Activated CD4-positive, alpha-beta T cell treated with anti-CD3 and anti-CD28 coated beads for 36 hours (primary cell): ENCODE measurements around the gene SNAI3. TPM values are rescaled to one million over a fixed set of nuclear protein-coding genes. Genes with fewer than 3 reads are reported as not detected.

Source experiments
- microRNA-seq: library from miRNA; unstranded; fragments of <30 nt; microRNA quantifications from one replicate; pipeline ENCODE4 v1.2.0, GENCODE V29; 2021; ENCODE audit warnings: borderline replicate concordance
- total RNA-seq, 2 experiments: library from RNA; stranded (reverse); gene quantifications; one replicate each; pipeline ENCODE4 v1.2.3, GENCODE V29; 2021

Gene SNAI3
- total RNA-seq, 2 experiments from 2014 or later = 3.6 to 4.1 TPM

Small RNAs within 50 kb of the gene (microRNA-seq; reads per million reads assigned to microRNA genes)
- not detected for gene MIR4722

Other genes with a start within 250 kb of the SNAI3 start
- gene ZFPM1, start 233.2 kb downstream of the SNAI3 start, total RNA-seq = 10 to 100 TPM in 1 of 2 experiments, 1 to 10 TPM in 1; 9.9 to 12.6 TPM
- gene ZC3H18, start 116.1 kb downstream of the SNAI3 start, total RNA-seq = 10 to 100 TPM; 70.0 to 76.4 TPM
- under 1 TPM in 1 of 2 experiments, not detected in 1; 0.18 TPM for gene IL17C, start 47.9 kb downstream of the SNAI3 start, total RNA-seq
- 100 to 1,000 TPM; 155 to 200 TPM for gene CYBA, start 35.5 kb downstream of the SNAI3 start, total RNA-seq
- gene MVD, start 23.4 kb downstream of the SNAI3 start, total RNA-seq = 10 to 100 TPM; 62.8 to 81.1 TPM
- 10 to 100 TPM; 44.0 to 49.7 TPM for gene RNF166, start 19.9 kb upstream of the SNAI3 start, total RNA-seq
- 10 to 100 TPM; 29.6 to 36.2 TPM for gene CTU2, start 20.0 kb upstream of the SNAI3 start, total RNA-seq
- gene PIEZO1, start 98.7 kb upstream of the SNAI3 start, total RNA-seq = 100 to 1,000 TPM; 105 to 126 TPM
- gene CDT1, start 117.3 kb upstream of the SNAI3 start, total RNA-seq = 100 to 1,000 TPM; 136 to 182 TPM
- gene APRT, start 125.4 kb upstream of the SNAI3 start, total RNA-seq = 100 to 1,000 TPM; 105 to 179 TPM
- 10 to 100 TPM; 20.1 TPM for gene GALNS, start 170.4 kb upstream of the SNAI3 start, total RNA-seq
- 10 to 100 TPM; 43.3 to 50.7 TPM for gene TRAPPC2L, start 170.6 kb upstream of the SNAI3 start, total RNA-seq
- gene PABPN1L, start 180.2 kb upstream of the SNAI3 start, total RNA-seq = not detected